ENCODE measurements around the gene NRL. TPM values are rescaled to one million over a fixed set of nuclear protein-coding genes. Genes with fewer than 3 reads are reported as not detected.

NRL gene
- total RNA-seq, 2 experiments from 2014 or later, result 4.6 to 7.5 TPM

- Histone ChIP-seq H2AFZ (ENCODE audit: low read length) (no peak overlapping the region), H3K4me2 (ENCODE audit: low read length) (no peak overlapping the region), H3K9me3 (ENCODE audit: low read length) (no peaks in the 10 kb centered on the region), H3K79me2 (ENCODE audit: insufficient read depth, low read depth, low read length) (no peaks in the 10 kb centered on the region), H3K4me3 (ENCODE audit: low read depth, low read length, poor library complexity, severe bottlenecking) (no peak overlapping the region), H3K36me3 (ENCODE audit: insufficient read depth, low read length) (no peaks in the 10 kb centered on the region; the same call in 1 of the 2 replicates), H3K27ac (ENCODE audit: low read depth, low read length, poor library complexity, severe bottlenecking) (no peak overlapping the region), H4K20me1 (ENCODE audit: insufficient read depth, low read length) (no peaks in the 10 kb centered on the region), H3K4me1 (ENCODE audit: insufficient read depth, low read length, poor library complexity, severe bottlenecking) (peaks cover 18% of the 10 kb centered on the region), H3K9me2 (ENCODE audit: insufficient read depth, low read length) (no peaks in the 10 kb centered on the region)
- TF ChIP-seq EZH2phosphoT487 (IDR thresholded peaks at IDR 0.05; ENCODE audit: borderline replicate concordance, low read depth, low read length) (no peak), CTCF (conservative IDR thresholded peaks at IDR 0.05; ENCODE audit: low read length) (no peak)
- BruUV-seq (replicated peaks), result no TSS peak
- intact Hi-C loops (cut with micrococcal nuclease; ENCODE audit: unreplicated experiment), result no loop called here
- ChIA-PET CTCF (ENCODE audit: unreplicated experiment) (interaction anchor here (0.6 kb wide), 1 partner anchor 10 kb away, joined by 3 read pairs; no protein-coding TSS in a partner anchor), POLR2A (no interaction called here)
- no peak for DNase-seq (ENCODE audit: low spot score)
Measured at GRCh38 chr14:24098229-24098926, 16.4 kb downstream of the NRL start.

DNA sequence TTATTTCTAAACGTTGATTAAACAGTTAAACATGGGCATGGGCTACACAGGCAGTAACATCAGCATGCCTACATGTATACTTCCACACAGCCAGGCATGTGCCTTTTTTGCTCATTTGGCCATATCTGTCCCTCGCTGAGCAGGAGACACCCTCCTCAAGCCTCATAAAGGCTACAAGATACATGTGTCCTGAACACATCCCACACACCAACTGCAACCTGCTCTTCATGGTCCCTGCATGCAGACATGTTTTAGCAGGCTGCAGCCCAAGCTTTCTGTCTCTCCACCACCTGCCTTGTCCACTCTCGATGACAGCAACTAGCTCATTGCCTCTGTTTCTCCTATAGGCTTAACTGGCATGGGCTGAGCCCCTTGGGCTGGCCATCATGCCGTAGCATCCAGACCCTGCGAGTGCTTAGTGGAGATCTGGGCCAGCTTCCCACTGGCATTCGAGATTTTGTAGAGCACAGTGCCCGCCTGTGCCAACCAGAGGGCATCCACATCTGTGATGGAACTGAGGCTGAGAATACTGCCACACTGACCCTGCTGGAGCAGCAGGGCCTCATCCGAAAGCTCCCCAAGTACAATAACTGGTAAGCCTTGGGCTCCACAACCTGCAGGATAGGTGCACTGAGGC is 18.1 kb downstream of the NRL start:
- Histone ChIP-seq H3K36me3 (ENCODE audit: insufficient read depth, low read length) (no peaks in the 10 kb centered on the region), H2AFZ (ENCODE audit: low read length) (no peak overlapping the region), H3K79me2 (ENCODE audit: insufficient read depth, low read depth, low read length) (no peaks in the 10 kb centered on the region), H3K4me3 (ENCODE audit: low read depth, low read length, poor library complexity, severe bottlenecking) (no peak overlapping the region), H3K9me2 (ENCODE audit: insufficient read depth, low read length) (no peaks in the 10 kb centered on the region), H3K9me3 (ENCODE audit: low read length) (no peaks in the 10 kb centered on the region), H3K4me2 (ENCODE audit: low read length) (no peak overlapping the region), H4K20me1 (ENCODE audit: insufficient read depth, low read length) (no peaks in the 10 kb centered on the region), H3K27ac (ENCODE audit: low read depth, low read length, poor library complexity, severe bottlenecking) (no peak overlapping the region), H3K4me1 (ENCODE audit: insufficient read depth, low read length, poor library complexity, severe bottlenecking) (peaks cover 28% of the 10 kb centered on the region)
- intact Hi-C loops (cut with micrococcal nuclease; ENCODE audit: unreplicated experiment), result no loop called here
- ChIA-PET CTCF (ENCODE audit: unreplicated experiment) (interaction anchor here (0.6 kb wide), 1 partner anchor 12 kb away, joined by 3 read pairs; no protein-coding TSS in a partner anchor), POLR2A (interaction anchor here (0.6 to 6.8 kb wide), 6 partner anchors 11 to 586 kb away, joined by 3 to 80 read pairs (median 4); partner anchors contain the start of genes DCAF11 and NRL)
- no TSS peak for BruUV-seq (replicated peaks)
- DNase-seq (ENCODE audit: low spot score), result no peak
- TF ChIP-seq EZH2phosphoT487 (IDR thresholded peaks at IDR 0.05; ENCODE audit: borderline replicate concordance, low read depth, low read length), result no peak
- no peak for TF ChIP-seq CTCF (conservative IDR thresholded peaks at IDR 0.05; ENCODE audit: low read length)
